Type B pancreatic cell (in vitro differentiated cells): Measurements from ENCODE around the gene PCSK1N. TPM values are rescaled to one million over a fixed set of nuclear protein-coding genes. Genes with fewer than 3 reads are reported as not detected.
"Not testable (repeated sequence)": the region's sequence is repeated elsewhere in the genome, so short reads cannot be mapped to it uniquely, and the experiment has no call there.

Experiments used
- DNase-seq: peaks from one replicate; pipeline ENCODE4 v3.0.0; 2021; ENCODE audit warnings: mixed read lengths; ENCODE audit not compliant: unreplicated experiment; ENCODE audit errors: extremely low spot score
- H3K27ac Mint-ChIP-seq: 2 replicates; pipeline ENCODE4 v1.8.0; 2021; ENCODE audit warnings: mild to moderate bottlenecking, mixed read lengths
- H3K27me3 Mint-ChIP-seq: 2 replicates; pipeline ENCODE4 v1.8.0; 2021; ENCODE audit warnings: mixed read lengths
- H3K36me3 Mint-ChIP-seq: 2 replicates; pipeline ENCODE4 v1.8.0; 2021; ENCODE audit warnings: mixed read lengths
- H3K4me1 Mint-ChIP-seq: one replicate; pipeline ENCODE4 v1.8.0; 2021; ENCODE audit warnings: mixed read lengths; ENCODE audit not compliant: unreplicated experiment
- H3K4me3 Mint-ChIP-seq: 2 replicates; pipeline ENCODE4 v1.8.0; 2021; ENCODE audit warnings: mild to moderate bottlenecking, mixed read lengths
- H3K9me3 Mint-ChIP-seq: 2 replicates; pipeline ENCODE4 v1.8.0; 2021; ENCODE audit warnings: mixed read lengths
- total RNA-seq: library from RNA; stranded (reverse); gene quantifications from 2 replicates; pipeline ENCODE4 v1.2.1, GENCODE V29; 2021; ENCODE audit warnings: low replicate concordance
- TF ChIP-seq, protein P1 (sequence below): fragments of 200-600 bp; sonication (generic); conservative IDR thresholded peaks from 2 replicates; pipeline ENCODE4 v1.5.0; 2021; ENCODE audit warnings: antibody characterized with exemption, mild to moderate bottlenecking

The PCSK1N gene
- total RNA-seq, 1 donor from 2014 or later, result 109 TPM

DNA sequence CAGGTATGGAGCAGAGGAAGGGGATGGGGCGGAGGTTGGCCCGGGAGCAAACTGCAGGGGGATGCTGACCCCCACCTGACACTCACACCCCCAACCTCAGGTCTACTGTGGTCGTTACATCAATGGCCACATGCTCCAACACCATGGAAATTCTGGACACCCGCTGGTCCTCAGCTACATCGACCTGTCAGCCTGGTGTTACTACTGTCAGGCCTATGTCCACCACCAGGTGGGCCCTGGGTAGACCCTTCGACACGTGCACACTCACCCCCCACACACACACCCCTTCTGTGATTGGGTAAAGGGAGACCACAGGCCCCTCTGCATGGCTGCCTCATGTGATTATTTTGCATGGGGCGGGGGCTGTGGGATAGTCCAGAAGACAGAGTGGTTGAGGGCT lies 11.3 kb downstream of the PCSK1N start:
- DNase-seq, result no peak
- Mint-ChIP-seq H3K9me3 (no peaks in the 10 kb centered on the region), H3K36me3 (peaks cover 17% of the 10 kb centered on the region), H3K4me3 (no peak overlapping the region), H3K4me1 (no peaks in the 10 kb centered on the region), H3K27me3 (peaks cover 9% of the 10 kb centered on the region), H3K27ac (no peak overlapping the region)
- TF ChIP-seq, protein P1, sequence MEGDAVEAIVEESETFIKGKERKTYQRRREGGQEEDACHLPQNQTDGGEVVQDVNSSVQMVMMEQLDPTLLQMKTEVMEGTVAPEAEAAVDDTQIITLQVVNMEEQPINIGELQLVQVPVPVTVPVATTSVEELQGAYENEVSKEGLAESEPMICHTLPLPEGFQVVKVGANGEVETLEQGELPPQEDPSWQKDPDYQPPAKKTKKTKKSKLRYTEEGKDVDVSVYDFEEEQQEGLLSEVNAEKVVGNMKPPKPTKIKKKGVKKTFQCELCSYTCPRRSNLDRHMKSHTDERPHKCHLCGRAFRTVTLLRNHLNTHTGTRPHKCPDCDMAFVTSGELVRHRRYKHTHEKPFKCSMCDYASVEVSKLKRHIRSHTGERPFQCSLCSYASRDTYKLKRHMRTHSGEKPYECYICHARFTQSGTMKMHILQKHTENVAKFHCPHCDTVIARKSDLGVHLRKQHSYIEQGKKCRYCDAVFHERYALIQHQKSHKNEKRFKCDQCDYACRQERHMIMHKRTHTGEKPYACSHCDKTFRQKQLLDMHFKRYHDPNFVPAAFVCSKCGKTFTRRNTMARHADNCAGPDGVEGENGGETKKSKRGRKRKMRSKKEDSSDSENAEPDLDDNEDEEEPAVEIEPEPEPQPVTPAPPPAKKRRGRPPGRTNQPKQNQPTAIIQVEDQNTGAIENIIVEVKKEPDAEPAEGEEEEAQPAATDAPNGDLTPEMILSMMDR, result no peak

DNA sequence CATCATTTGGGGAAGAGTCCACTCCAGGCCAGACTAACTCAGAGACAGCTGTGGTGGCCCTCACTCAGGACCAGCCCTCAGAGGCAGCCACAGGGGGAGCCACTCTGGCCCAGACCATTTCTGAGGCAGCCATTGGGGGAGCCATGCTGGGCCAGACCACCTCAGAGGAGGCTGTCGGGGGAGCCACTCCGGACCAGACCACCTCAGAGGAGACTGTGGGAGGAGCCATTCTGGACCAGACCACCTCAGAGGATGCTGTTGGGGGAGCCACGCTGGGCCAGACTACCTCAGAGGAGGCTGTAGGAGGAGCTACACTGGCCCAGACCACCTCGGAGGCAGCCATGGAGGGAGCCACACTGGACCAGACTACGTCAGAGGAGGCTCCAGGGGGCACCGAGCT lies 12.4 kb downstream of the PCSK1N start:
- H3K36me3 Mint-ChIP-seq, result peaks cover 17% of the 10 kb centered on the region
- H3K9me3 Mint-ChIP-seq, result no peaks in the 10 kb centered on the region
- H3K4me1 Mint-ChIP-seq, result no peaks in the 10 kb centered on the region
- H3K4me3 Mint-ChIP-seq, result no peak overlapping the region
- H3K27me3 Mint-ChIP-seq, result peaks cover 4% of the 10 kb centered on the region
- H3K27ac Mint-ChIP-seq, result no peak overlapping the region
- no peak for DNase-seq
- TF ChIP-seq, protein P1, result no peak

DNA sequence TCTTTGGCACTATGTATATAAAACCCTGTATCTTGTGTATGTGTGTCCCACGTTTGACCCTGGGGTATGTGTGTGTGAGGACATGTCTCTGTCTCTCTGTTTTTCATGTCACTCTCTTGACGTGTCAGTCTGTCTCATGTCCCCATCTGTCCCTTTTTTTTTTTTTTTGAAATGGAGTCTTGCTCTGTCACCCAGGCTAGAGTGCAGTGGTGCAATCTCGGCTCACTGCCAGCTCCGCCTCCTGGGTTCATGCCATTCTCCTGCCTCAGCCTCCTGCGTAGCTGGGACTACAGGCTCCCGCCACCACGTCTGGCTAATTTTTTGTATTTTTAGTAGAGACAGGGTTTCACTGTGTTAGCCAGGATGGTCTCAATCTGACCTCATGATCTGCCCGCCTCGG lies 16.0 kb downstream of the PCSK1N start:
- H3K27me3 Mint-ChIP-seq, H3K36me3 Mint-ChIP-seq, H3K4me3 Mint-ChIP-seq, H3K9me3 Mint-ChIP-seq, H3K4me1 Mint-ChIP-seq, H3K27ac Mint-ChIP-seq, DNase-seq: not testable (repeated sequence)

DNA sequence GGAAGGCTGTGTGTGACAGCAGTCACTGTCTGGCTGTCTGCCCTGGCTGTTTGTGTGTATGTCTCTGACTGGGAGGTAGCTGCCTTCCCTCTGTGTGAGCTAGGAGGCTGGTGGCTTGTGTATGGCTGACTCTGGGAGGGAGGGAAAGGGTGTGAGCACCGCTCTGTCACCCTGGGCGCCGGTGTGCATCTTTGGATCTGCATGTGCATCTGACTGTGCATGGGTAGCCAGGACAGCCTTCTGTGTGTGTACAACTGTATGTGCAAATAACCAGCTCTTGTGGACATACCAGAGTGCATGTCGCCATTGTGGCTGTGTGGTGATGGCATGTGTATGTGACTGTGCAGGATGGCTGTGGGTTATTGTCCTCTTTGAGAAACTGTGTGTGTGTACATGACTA lies 16.5 kb downstream of the PCSK1N start:
- Mint-ChIP-seq H3K9me3 (no peaks in the 10 kb centered on the region), H3K36me3 (peaks cover 3% of the 10 kb centered on the region), H3K27ac (no peak overlapping the region), H3K4me1 (no peaks in the 10 kb centered on the region), H3K27me3 (no peaks in the 10 kb centered on the region), H3K4me3 (no peak overlapping the region)
- DNase-seq, result no peak
- TF ChIP-seq, protein P1, result no peak

DNA sequence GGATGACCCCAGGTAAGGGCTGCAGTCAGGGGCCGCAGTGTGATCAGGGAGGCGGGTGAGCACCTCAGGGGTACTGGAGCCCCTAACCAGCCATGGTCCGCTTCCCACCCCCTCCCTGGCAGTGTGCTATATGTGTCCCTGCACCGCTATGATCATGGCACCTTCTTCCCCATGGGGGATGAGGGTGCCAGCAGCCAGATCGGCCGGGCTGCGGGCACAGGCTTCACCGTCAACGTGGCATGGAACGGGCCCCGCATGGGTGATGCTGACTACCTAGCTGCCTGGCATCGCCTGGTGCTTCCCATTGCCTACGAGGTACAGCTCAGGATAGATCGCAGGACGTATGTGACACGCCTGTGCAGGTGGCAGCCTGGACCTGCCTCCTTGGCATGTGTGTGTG lies 17.3 kb downstream of the PCSK1N start:
- Mint-ChIP-seq H3K36me3 (peaks cover 3% of the 10 kb centered on the region), H3K4me3 (no peak overlapping the region), H3K27ac (no peak overlapping the region), H3K27me3 (no peaks in the 10 kb centered on the region), H3K4me1 (no peaks in the 10 kb centered on the region), H3K9me3 (no peaks in the 10 kb centered on the region)
- TF ChIP-seq, protein P1, result no peak
- DNase-seq, result no peak

DNA sequence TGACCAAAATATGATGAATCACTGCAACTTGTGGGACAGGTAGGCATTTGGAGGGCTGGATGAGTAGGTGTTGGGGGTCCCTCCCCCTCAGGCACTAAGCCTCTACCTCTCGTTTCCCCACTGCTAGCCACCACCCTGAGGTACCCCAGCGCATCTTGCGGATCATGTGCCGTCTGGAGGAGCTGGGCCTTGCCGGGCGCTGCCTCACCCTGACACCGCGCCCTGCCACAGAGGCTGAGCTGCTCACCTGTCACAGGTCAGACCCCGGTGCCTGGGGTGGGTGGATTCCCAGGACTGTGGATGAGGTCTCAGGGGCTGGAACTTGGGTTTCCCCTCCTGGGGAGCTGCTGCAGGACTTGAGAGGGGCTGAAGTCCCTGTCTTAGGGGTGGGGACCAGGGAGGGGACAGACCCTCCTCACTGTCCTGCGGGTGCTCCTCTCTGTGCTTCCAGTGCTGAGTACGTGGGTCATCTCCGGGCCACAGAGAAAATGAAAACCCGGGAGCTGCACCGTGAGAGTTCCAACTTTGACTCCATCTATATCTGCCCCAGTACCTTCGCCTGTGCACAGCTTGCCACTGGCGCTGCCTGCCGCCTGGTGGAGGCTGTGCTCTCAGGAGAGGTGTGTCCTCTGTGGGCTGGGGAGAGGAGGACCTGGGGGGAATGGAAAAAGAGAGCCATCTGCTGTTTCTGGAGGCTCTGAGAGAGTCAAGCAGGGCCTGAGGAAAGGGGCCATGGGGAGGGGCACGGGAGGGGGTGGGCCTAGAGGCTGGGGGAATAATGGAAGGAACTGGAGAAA lies 19.2 kb downstream of the PCSK1N start:
- no peak for DNase-seq
- Mint-ChIP-seq H3K4me1 (no peaks in the 10 kb centered on the region), H3K27me3 (no peaks in the 10 kb centered on the region), H3K4me3 (no peak overlapping the region), H3K36me3 (no peaks in the 10 kb centered on the region), H3K27ac (no peak overlapping the region), H3K9me3 (no peaks in the 10 kb centered on the region)
- TF ChIP-seq, protein P1, result no peak
